ENCODE data around the gene LUC7L3.

LUC7L3 gene

GRCh38 chr17:50687200-50688066, 32.0 kb upstream of the LUC7L3 start:
- DNase-seq (ENCODE audit: low read depth): no peak
- no peak overlapping the region for H3K4me3 ChIP-seq (ENCODE audit: low read depth, low read length)
- no peak for TF ChIP-seq CTCF (IDR thresholded peaks at IDR 0.05; ENCODE audit: control insufficient read depth, extremely low read depth, insufficient read depth)

- no peak for DNase-seq (ENCODE audit: low read depth)
- H3K4me3 ChIP-seq (ENCODE audit: low read depth, low read length): no peak overlapping the region
- no peak for TF ChIP-seq CTCF (IDR thresholded peaks at IDR 0.05; ENCODE audit: control insufficient read depth, extremely low read depth, insufficient read depth)
Observed at GRCh38 chr17:50688245-50688644, 31.2 kb upstream of the LUC7L3 start.

GRCh38 chr17:50689251-50689650, 30.2 kb upstream of the LUC7L3 start:
- no peak for TF ChIP-seq CTCF (IDR thresholded peaks at IDR 0.05; ENCODE audit: control insufficient read depth, extremely low read depth, insufficient read depth)
- no peak overlapping the region for H3K4me3 ChIP-seq (ENCODE audit: low read depth, low read length)
- no peak for DNase-seq (ENCODE audit: low read depth)

- DNase-seq (ENCODE audit: low read depth): no peak
- no peak for TF ChIP-seq CTCF (IDR thresholded peaks at IDR 0.05; ENCODE audit: control insufficient read depth, extremely low read depth, insufficient read depth)
- no peak overlapping the region for H3K4me3 ChIP-seq (ENCODE audit: low read depth, low read length)
Observed at GRCh38 chr17:50689956-50690886, 29.2 kb upstream of the LUC7L3 start.

- H3K4me3 ChIP-seq (ENCODE audit: low read depth, low read length): no peak overlapping the region
- no peak for DNase-seq (ENCODE audit: low read depth)
- no peak for TF ChIP-seq CTCF (IDR thresholded peaks at IDR 0.05; ENCODE audit: control insufficient read depth, extremely low read depth, insufficient read depth)
Observed at GRCh38 chr17:50690887-50691549, 28.4 kb upstream of the LUC7L3 start.

GRCh38 chr17:50691550-50692447, 27.6 kb upstream of the LUC7L3 start:
- DNase-seq (ENCODE audit: low read depth): peak; percentile 64
- TF ChIP-seq CTCF (IDR thresholded peaks at IDR 0.05; ENCODE audit: control insufficient read depth, extremely low read depth, insufficient read depth): no peak
- no peak overlapping the region for H3K4me3 ChIP-seq (ENCODE audit: low read depth, low read length)

Data from LNCaP clone FGC (cell line).